Fibroblast of peridontal ligament (primary cell): Measurements from ENCODE around the gene ERAP2.
"Not testable (repeated sequence)": the region's sequence is repeated elsewhere in the genome, so short reads cannot be mapped to it uniquely, and the experiment has no call there.

ENCODE experiments used
- DNase-seq: peaks from one replicate; pipeline ENCODE4 v3.0.0-alpha.2; 2010; ENCODE audit errors: extremely low read depth

ERAP2 gene

GRCh38 chr5:96876292-96876850, at the start of gene ERAP2:
TSS of gene ERAP2 (plus strand) at chr5:96876500. CDS start at chr5:96879686, 3,186 bp downstream.
- peak; percentile 75 for DNase-seq

DNA sequence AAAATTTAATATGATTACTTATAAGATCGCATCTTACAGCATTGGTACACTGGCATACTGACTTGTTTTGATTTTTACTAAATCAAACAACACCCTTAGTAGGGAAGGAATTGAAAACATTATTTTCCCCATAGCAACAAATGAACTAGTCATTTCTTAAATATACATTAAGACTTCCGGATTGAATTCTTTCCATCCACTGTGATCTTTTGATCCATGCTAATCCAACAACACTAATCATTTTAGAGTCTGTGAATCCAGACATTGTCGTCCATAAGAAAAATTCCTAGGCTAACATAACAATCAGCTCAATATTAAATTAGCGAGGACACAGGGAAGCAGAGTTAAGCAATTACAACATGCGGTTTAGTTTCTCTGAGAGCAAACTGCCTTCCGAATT, 47.0 kb upstream of the ERAP2 start:
- no peak for DNase-seq

DNA sequence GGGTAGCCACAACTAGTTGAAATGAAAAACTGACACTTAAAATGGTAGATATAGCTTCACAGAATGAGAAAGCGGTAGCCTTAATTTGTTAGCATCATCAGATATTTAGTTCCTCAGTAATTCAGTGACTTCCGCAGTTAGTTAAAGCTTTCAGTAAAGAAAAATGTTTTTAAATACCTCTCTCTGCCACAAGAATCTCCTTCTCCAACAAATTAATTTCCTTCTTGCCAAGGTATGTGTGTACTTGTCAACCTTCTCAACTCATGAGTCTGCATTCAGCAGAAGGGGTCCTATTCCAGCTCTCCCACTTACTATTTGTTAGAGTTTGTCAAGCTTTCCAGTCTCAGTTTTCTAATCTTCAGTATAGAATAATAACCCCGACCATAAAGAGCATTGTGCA, 42.3 kb upstream of the ERAP2 start:
- no peak for DNase-seq

GRCh38 chr5:96835791-96836191, 40.5 kb upstream of the ERAP2 start:
- DNase-seq = no peak

DNA sequence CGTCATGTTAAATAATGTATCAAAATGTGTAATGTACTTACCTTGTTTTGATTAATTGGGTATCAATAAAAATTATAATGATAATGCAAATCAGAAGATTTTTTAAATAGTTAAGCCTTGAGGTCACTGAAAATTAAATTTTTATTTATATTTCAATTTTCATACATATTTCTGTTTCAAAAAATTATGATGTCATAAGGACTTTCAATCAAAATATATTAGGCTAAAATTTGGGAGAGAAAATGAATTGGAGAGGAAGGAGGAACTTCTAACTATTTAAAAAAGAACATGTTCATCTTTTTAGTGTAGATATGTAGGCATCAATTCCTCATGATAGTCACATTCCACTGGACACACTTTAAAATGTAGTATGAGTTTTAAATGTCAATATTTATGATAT, 39.5 kb upstream of the ERAP2 start:
- no peak for DNase-seq

DNA sequence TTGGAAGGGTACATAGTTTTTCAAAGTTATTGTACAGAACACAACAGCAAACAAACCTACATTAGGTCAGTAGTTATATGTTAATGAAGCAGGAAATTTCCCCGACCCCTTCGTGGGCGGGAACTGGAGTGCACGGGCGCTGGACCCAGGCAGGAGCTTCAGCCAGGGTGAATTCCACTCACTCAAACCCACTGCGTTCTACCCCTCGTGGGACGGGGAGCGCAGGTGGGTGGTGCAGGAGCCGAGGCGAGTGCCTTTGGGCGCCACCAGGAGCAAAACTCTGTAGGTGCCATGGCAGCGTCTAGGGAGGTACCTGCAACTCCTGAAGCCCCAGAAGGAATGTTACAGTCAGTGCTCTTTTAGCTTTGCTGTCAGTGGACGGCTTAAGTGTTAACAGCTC, 39.0 kb upstream of the ERAP2 start:
- no peak for DNase-seq

DNA sequence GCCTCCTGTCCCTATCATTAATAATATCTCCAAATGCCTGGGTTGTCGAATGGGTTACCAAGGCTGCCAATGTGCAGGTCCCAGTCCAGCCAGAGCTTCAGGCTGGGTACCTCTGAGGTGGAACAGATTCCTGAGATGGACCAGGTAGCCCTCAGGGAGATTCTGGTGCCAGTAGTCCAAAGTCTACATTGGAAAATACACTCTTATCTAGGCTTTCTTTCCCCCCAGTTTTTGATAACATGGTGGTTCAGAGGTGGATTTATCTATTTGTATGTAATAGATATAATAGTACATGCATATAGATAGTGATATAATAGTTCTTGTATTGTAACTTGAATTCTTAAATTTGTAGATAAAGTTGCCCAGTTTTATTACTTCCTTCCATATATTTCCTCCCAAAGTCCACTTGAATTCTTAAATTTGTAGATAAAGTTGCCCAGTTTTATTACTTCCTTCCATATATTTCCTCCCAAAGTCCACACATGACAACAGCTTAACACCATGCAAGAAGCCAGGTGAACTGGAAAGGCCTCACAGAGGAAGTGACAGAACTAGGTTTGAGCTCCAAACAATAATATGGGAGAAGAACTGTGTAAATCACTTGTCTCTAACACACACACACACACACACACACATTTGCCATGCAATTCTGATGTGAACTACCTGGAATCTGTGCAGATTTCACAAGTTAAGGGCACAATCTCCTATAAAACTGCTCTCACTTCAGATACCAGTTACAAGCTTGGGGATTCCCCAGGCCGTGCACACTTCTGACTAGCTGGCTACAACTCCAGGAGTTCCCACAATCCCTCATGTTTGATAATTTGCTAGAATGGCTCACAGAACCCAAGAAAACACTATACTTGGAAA, 37.9 kb upstream of the ERAP2 start:
- no peak for DNase-seq

GRCh38 chr5:96839071-96839592, 37.2 kb upstream of the ERAP2 start:
- DNase-seq = no peak

DNA sequence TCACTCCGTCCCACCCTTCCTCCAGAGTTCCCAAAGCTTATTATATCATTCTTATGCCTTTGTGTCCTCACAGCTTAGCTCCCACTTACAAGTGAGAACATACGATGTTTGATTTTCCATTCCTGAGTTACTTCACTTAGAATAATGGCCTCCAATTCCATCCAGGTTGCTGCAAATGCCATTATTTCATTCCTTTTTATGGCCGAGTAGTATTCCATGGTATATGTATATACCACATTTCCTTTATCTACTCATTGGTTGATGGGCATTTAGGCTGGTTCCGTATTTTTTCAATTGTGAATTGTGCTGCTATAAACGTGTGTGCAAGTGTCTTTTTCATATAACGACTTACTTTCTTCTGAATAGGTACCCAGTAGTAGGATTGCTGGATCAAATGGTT, 34.4 kb upstream of the ERAP2 start:
- DNase-seq = not testable (repeated sequence)

- DNase-seq = no peak
These were observed 33.2 kb upstream of the ERAP2 start for GRCh38 chr5:96843140-96843539.

DNA sequence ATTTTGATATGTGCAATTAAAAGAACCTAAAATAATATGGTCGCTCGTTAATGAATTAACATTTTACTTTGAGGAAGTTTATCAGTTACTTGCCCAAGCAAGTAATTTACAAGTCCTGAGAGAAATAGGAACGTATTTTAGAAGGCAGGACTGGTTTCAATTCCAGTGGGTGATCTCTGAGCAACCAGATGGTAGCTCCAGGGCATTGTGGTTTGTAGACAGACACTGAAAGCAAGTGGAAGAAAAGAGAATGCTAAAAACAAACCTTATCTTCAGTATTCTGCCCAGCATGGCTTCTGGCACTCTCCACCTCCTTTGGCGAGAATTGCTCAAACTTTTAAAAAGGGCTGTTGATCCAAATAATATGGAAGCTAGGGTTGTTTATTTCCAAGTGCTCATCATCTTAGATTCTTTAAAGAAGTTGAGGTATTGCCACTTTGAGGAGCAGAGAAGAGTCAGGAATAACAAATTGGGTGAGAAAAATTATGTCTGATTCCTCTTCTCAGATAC, 31.8 kb upstream of the ERAP2 start:
- DNase-seq = peak; percentile 59

- DNase-seq = peak; percentile 36
These were observed 24.8 kb upstream of the ERAP2 start for GRCh38 chr5:96851312-96852062.

- DNase-seq = peak; percentile 81
These were observed 23.5 kb upstream of the ERAP2 start for GRCh38 chr5:96852759-96853158.

DNA sequence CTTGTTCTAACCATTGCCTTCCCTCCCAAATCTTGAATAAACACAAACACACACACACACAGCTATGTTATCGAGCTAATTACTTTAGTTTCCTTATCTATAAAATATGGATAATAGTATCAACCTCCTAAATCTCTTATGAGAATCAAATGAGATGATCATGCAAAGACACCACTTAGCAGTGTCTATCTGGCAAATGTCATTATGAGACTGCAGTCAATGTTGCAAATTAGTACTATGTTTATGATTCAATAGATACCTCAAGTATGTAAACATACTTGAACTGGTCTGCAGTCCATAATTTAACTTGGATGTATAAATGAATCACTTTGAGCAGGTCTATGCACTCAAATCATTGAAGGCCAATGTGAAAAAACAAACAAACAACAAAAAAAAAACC, 22.2 kb upstream of the ERAP2 start:
- DNase-seq = no peak

DNA sequence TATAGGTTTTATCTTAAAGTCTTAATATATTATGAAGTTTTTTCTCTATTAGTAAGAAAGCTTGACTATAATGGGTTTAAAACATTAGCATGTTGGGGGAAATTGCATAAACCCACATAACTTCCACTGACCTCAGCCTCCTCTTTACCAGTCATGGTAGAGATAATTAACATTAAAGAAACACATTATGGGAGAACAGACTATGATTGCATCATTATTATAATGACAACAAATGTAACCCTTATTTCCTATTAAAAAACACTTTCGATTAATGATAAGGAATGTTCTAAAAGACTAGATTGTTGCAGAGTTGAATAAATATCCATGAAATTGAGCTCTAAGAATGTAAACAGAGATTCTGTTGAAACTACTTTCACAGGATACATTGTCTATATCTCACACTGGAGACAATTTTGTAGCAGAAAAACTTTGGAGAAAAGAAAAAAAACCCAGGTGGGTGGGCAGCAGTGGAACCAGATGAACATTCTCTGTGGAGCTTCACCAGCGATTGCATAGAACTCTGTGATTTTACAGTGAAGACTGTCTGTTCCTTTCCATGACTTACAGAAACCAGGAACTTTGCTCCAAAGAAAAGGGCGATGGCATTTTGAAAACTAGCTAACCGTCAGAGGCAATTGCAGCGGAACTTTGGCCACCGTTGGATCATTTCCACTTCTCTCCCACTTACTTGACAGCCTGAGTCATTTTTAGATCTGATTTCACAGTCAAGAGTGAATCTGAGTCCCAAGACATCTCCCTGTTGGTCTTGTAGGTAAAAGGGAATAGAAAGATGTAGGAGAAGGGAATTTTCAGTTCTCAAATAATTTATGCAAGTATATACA, 21.0 kb upstream of the ERAP2 start:
- peak; percentile 95 for DNase-seq

- DNase-seq = peak; percentile 80
These were observed 19.9 kb upstream of the ERAP2 start for GRCh38 chr5:96856371-96856770.

GRCh38 chr5:96857454-96857853, 18.8 kb upstream of the ERAP2 start:
- DNase-seq = no peak

GRCh38 chr5:96857924-96858323, 18.4 kb upstream of the ERAP2 start:
- no peak for DNase-seq

DNA sequence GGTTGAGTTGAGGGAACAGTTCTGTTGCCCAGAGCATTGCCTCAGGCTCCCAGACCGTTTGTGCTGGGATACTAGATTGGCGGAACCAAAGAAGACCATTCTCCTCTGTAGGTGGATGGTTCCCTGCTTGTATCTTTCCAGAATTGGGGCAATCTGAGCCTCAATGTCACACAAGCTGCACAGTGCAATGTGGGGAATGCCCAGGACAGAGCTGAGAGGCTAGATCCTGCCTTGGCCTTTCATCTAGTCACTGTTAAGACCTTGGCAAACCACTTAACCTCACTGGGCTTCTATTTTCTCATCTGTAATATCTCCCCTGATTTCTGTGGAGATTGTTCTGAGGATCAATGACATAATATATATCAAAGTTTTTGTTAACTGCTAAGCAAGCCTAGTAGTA, 16.9 kb upstream of the ERAP2 start:
- no peak for DNase-seq

- DNase-seq = no peak
These were observed 15.2 kb upstream of the ERAP2 start for GRCh38 chr5:96861076-96861475.

- no peak for DNase-seq
These were observed 13.2 kb upstream of the ERAP2 start for GRCh38 chr5:96863114-96863513.
